Natural killer cell (primary cell): ENCODE measurements around the gene FHIT. TPM values are rescaled to one million over a fixed set of nuclear protein-coding genes. Genes with fewer than 3 reads are reported as not detected.

Experiments used
- ATAC-seq, 3 donors: fragments of 150-1000 bp in 2 of 3; fragments of 200-7000 bp in 1 of 3; cut with Tn5 transposase; 1 replicate in 1 of 3; 2 replicates in 2 of 3; pipeline ENCODE4 v1.10.0; 2021; ENCODE audit warnings: mild to moderate bottlenecking in 2 of 3, moderate library complexity in 2 of 3
- DNase-seq, 2 donors: peaks; one replicate each; pipeline versions ENCODE4 v3.0.0 to v3.0.0-alpha.2; 2013 to 2021; ENCODE audit warnings: mixed read lengths in 1 of 2
- H3K27ac ChIP-seq: one replicate; pipeline ENCODE4 v1.5.1; 2013; ENCODE audit warnings: mild to moderate bottlenecking, low read length
- H3K27me3 ChIP-seq: one replicate; pipeline ENCODE4 v1.6.1; 2013; ENCODE audit warnings: low read length; ENCODE audit not compliant: control insufficient read depth, insufficient read depth
- H3K36me3 ChIP-seq: one replicate; pipeline ENCODE4 v1.6.1; 2013; ENCODE audit warnings: low read length; ENCODE audit not compliant: control insufficient read depth, insufficient read depth
- H3K4me1 ChIP-seq: one replicate; pipeline ENCODE4 v1.6.1; 2013; ENCODE audit warnings: low read length; ENCODE audit not compliant: control insufficient read depth, insufficient read depth
- H3K4me3 ChIP-seq: one replicate; pipeline ENCODE4 v1.5.1; 2013; ENCODE audit warnings: low read length
- H3K9me3 ChIP-seq: one replicate; pipeline ENCODE4 v1.6.1; 2013; ENCODE audit warnings: low read length; ENCODE audit not compliant: control insufficient read depth, insufficient read depth
- H3K27ac Mint-ChIP-seq, 2 donors: one replicate each; pipeline ENCODE4 v1.8.0; 2022; ENCODE audit warnings: mild to moderate bottlenecking in 2 of 2, mixed read lengths in 2 of 2, moderate library complexity in 1 of 2
- H3K27me3 Mint-ChIP-seq, 2 donors: one replicate each; pipeline ENCODE4 v1.8.0; 2022; ENCODE audit warnings: low read depth in 2 of 2, mixed read lengths in 2 of 2
- H3K36me3 Mint-ChIP-seq: one replicate; pipeline ENCODE4 v1.8.0; 2022; ENCODE audit warnings: mixed read lengths
- H3K4me1 Mint-ChIP-seq, 2 donors: one replicate each; pipeline ENCODE4 v1.8.0; 2022; ENCODE audit warnings: mixed read lengths in 2 of 2
- H3K4me3 Mint-ChIP-seq: one replicate; pipeline ENCODE4 v1.8.0; 2022; ENCODE audit warnings: mild to moderate bottlenecking, moderate library complexity, mixed read lengths
- H3K9me3 Mint-ChIP-seq, 2 donors: one replicate each; pipeline ENCODE4 v1.8.0; 2022; ENCODE audit warnings: mixed read lengths in 2 of 2
- WGBS: methylation state at CpG from one replicate; pipeline ENCODE4 v1.1.7; 2013; ENCODE audit warnings: missing lambda C conversion rate; ENCODE audit not compliant: insufficient coverage; 5-methylcytosine and 5-hydroxymethylcytosine counted together
- intact Hi-C: fragments of 100-400 bp; cut with micrococcal nuclease; formaldehyde crosslinking; loops from one replicate; pipeline ENCODE4 v1.14.2; 2022
- total RNA-seq, 4 donors: library from RNA; stranded (reverse); fragments of 120-200 nt in 1 of 4; gene quantifications; one replicate each; pipeline versions ENCODE4 v1.2.3 to v1.2.4, GENCODE V29; 2013 to 2022
- TF ChIP-seq, protein P1 (sequence below): fragments of 200-600 bp; IDR thresholded peaks from one replicate; pipeline ENCODE4 v1.8.0; 2022; ENCODE audit warnings: antibody characterized with exemption

FHIT gene
- total RNA-seq, 3 donors from 2014 or later (not counting 1 experiment from before 2014, with no cell fraction given) = 2.7 to 6.1 (median 3.3) TPM

GRCh38 chr3:59779260-59779659 lies 1472.0 kb downstream of the FHIT start:
- peaks cover 36 to 39% of the 10 kb centered on the region in 2 donors for H3K4me1 Mint-ChIP-seq
- H3K27ac Mint-ChIP-seq = no peak overlapping the region

DNA sequence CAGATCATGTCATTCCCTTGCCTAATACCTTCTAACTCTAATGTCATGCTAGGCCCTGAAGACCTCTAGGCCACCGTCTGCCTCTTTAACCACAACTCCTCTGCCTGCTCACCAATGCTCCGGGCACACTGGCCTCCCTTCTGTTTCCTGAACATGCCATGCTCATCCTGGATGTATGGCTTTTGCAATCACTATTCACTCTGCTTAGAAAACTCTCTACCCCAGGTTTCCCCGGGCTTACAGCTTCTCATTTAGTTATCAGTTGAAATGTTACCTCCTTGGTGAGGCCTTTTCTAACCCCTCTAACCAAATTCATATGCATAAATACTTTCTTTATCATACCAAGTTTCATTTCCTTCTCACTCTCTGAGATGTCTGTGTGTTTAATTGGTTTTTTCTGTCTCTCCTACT lies 1473.6 kb downstream of the FHIT start:
- peaks cover 35 to 37% of the 10 kb centered on the region in 2 donors for H3K4me1 Mint-ChIP-seq
- TF ChIP-seq, protein P1, sequence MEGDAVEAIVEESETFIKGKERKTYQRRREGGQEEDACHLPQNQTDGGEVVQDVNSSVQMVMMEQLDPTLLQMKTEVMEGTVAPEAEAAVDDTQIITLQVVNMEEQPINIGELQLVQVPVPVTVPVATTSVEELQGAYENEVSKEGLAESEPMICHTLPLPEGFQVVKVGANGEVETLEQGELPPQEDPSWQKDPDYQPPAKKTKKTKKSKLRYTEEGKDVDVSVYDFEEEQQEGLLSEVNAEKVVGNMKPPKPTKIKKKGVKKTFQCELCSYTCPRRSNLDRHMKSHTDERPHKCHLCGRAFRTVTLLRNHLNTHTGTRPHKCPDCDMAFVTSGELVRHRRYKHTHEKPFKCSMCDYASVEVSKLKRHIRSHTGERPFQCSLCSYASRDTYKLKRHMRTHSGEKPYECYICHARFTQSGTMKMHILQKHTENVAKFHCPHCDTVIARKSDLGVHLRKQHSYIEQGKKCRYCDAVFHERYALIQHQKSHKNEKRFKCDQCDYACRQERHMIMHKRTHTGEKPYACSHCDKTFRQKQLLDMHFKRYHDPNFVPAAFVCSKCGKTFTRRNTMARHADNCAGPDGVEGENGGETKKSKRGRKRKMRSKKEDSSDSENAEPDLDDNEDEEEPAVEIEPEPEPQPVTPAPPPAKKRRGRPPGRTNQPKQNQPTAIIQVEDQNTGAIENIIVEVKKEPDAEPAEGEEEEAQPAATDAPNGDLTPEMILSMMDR = no peak
- Histone ChIP-seq H3K4me1 (peaks cover 23% of the 10 kb centered on the region), H3K9me3 (no peaks in the 10 kb centered on the region), H3K36me3 (no peaks in the 10 kb centered on the region), H3K27ac (no peak overlapping the region), H3K27me3 (no peaks in the 10 kb centered on the region), H3K4me3 (no peak overlapping the region)
- peaks cover 0 to 3% of the 10 kb centered on the region in 2 donors for H3K27me3 Mint-ChIP-seq
- DNase-seq (no peak), ATAC-seq (no peak)
- WGBS = 11% methylated on average over 3 of the region's 3 CpGs
- intact Hi-C loops = no loop called here
- H3K27ac Mint-ChIP-seq = peak overlapping the region in 1 of 2 donors; percentile 3
- no peaks in the 10 kb centered on the region for H3K9me3 Mint-ChIP-seq
- no peak overlapping the region for H3K4me3 Mint-ChIP-seq
- H3K36me3 Mint-ChIP-seq = no peaks in the 10 kb centered on the region

More at GRCh38 chr3:59779260-59779659, 1472.0 kb downstream of the FHIT start:
- intact Hi-C loops = no loop called here
- Mint-ChIP-seq H3K27me3 (no peaks in the 10 kb centered on the region), H3K4me3 (no peak overlapping the region), H3K9me3 (no peaks in the 10 kb centered on the region), H3K36me3 (no peaks in the 10 kb centered on the region)
- Histone ChIP-seq H3K9me3 (no peaks in the 10 kb centered on the region), H3K4me3 (no peak overlapping the region), H3K27me3 (no peaks in the 10 kb centered on the region), H3K36me3 (no peaks in the 10 kb centered on the region), H3K4me1 (peaks cover 25% of the 10 kb centered on the region), H3K27ac (no peak overlapping the region)
- TF ChIP-seq, protein P1 = no peak
- no peak for ATAC-seq
- 88% methylated on average over 3 of the region's 3 CpGs for WGBS
- no peak for DNase-seq

DNA sequence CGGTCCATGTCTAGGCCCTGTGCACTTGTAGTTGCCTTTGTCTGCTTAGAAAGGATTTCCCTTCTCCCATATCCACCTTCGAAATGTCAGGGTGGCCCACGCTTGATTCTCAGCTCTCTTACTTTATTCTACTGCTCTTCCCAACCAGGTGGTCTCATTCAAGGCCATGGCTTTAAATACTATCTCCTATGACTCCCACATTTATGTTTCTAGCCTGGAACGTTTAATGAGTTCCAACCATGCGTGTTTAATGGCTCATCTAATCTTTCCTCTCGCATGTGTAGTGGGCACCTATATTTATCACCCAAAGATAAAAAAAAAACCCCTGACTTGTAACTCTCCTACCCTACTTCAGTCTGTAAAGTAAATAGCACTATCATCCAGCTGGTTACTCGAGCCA lies 1474.2 kb downstream of the FHIT start:
- Mint-ChIP-seq H3K36me3 (no peaks in the 10 kb centered on the region), H3K4me3 (no peak overlapping the region), H3K27ac (no peak overlapping the region), H3K9me3 (no peaks in the 10 kb centered on the region), H3K27me3 (peaks cover 0 to 5% of the 10 kb centered on the region in 2 donors), H3K4me1 (peaks cover 41 to 43% of the 10 kb centered on the region in 2 donors)
- no peak overlapping the region for H3K27ac ChIP-seq
- DNase-seq = no peak
- ATAC-seq = no peak
- no peaks in the 10 kb centered on the region for H3K9me3 ChIP-seq
- no peak overlapping the region for H3K4me3 ChIP-seq
- H3K27me3 ChIP-seq = no peaks in the 10 kb centered on the region
- WGBS = 81% methylated on average over 7 of the region's 7 CpGs
- H3K4me1 ChIP-seq = peaks cover 29% of the 10 kb centered on the region
- TF ChIP-seq, protein P1 = no peak
- no peaks in the 10 kb centered on the region for H3K36me3 ChIP-seq
- intact Hi-C loops = no loop called here

DNA sequence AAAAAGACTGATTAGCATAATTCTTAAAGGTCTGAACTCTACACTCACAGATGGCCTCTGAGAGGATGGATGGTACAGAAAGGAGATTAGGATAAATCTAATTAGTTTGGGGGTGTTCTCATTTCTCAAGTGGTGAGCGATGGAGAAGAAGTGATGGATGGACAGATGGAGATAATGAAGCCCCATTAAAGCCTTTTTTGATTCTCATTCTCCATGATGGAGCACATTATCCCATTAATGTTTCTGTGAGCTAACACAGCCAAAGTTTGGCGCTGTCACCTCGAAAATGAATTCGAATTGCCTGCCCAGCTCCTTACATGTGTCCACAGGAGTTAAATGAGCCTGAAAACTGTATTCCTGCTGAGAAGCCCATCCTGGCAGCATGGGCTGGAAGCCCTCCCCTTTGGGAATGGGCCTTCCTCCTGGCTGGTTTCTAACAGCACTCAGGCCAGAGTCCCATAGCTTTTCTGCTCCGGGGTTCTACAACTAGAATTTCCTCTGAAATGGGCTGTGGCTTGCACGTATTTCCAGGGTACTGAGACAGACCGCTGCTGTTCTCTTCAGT lies 1475.4 kb downstream of the FHIT start:
- TF ChIP-seq, protein P1 = no peak
- intact Hi-C loops = no loop called here
- no peaks in the 10 kb centered on the region for H3K9me3 Mint-ChIP-seq
- no peak overlapping the region for H3K4me3 ChIP-seq
- no peak for ATAC-seq
- H3K9me3 ChIP-seq = no peaks in the 10 kb centered on the region
- no peaks in the 10 kb centered on the region for H3K27me3 ChIP-seq
- WGBS = 77% methylated on average over 7 of the region's 7 CpGs
- DNase-seq = no peak
- H3K27ac ChIP-seq = no peak overlapping the region
- no peak overlapping the region for H3K27ac Mint-ChIP-seq
- H3K36me3 Mint-ChIP-seq = no peaks in the 10 kb centered on the region
- H3K4me1 Mint-ChIP-seq = peaks cover 49 to 51% of the 10 kb centered on the region in 2 donors
- no peaks in the 10 kb centered on the region for H3K36me3 ChIP-seq
- no peak overlapping the region for H3K4me3 Mint-ChIP-seq
- H3K27me3 Mint-ChIP-seq = peaks cover 5 to 9% of the 10 kb centered on the region in 2 donors
- H3K4me1 ChIP-seq = peaks cover 35% of the 10 kb centered on the region
